ENCODE results near the gene IFITM5. TPM values are rescaled to one million over a fixed set of nuclear protein-coding genes. Genes with fewer than 3 reads are reported as not detected.

IFITM5 gene
- total and polyA plus RNA-seq, 10 donors = not detected

GRCh38 chr11:294780-295179, 4.5 kb downstream of the IFITM5 start:
- Histone ChIP-seq H3K27ac (no peak overlapping the region), H3K9me3 (no peaks in the 10 kb centered on the region), H3K36me3 (peaks cover 0 to 61% (median 29%) of the 10 kb centered on the region in 6 donors), H3K4me1 (peaks cover 2 to 68% (median 25%) of the 10 kb centered on the region in 6 donors), H3K27me3 (replicated peaks in 1 of 7) (peaks cover 0 to 27% (median 7%) of the 10 kb centered on the region in 7 donors), H3K4me3 (no peak overlapping the region)
- peak; percentile 71 for DNase-seq
- 87 to 95% (median 92%) methylated on average over 11 to 16 of the region's 16 CpGs for WGBS, 5 donors
- TF ChIP-seq, protein P1, sequence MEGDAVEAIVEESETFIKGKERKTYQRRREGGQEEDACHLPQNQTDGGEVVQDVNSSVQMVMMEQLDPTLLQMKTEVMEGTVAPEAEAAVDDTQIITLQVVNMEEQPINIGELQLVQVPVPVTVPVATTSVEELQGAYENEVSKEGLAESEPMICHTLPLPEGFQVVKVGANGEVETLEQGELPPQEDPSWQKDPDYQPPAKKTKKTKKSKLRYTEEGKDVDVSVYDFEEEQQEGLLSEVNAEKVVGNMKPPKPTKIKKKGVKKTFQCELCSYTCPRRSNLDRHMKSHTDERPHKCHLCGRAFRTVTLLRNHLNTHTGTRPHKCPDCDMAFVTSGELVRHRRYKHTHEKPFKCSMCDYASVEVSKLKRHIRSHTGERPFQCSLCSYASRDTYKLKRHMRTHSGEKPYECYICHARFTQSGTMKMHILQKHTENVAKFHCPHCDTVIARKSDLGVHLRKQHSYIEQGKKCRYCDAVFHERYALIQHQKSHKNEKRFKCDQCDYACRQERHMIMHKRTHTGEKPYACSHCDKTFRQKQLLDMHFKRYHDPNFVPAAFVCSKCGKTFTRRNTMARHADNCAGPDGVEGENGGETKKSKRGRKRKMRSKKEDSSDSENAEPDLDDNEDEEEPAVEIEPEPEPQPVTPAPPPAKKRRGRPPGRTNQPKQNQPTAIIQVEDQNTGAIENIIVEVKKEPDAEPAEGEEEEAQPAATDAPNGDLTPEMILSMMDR (IDR thresholded peaks at IDR 0.05 in 8 of 11, conservative IDR thresholded peaks at IDR 0.05 in 3 of 11) = no peak
- TF ChIP-seq POLR2AphosphoS5 (IDR thresholded peaks at IDR 0.05) = peak in 1 of 3 donors; percentile 65
- intact Hi-C loops (cut with DNase I; ENCODE audit: low total_unique reads) = no loop called here

GRCh38 chr11:293852-294661, 5.3 kb downstream of the IFITM5 start:
- Histone ChIP-seq H3K27me3 (replicated peaks in 1 of 7) (peaks cover 0 to 20% (median 3%) of the 10 kb centered on the region in 7 donors), H3K4me3 (no peak overlapping the region), H3K36me3 (peaks cover 0 to 61% (median 29%) of the 10 kb centered on the region in 6 donors), H3K27ac (no peak overlapping the region), H3K4me1 (peaks cover 6 to 67% (median 30%) of the 10 kb centered on the region in 6 donors), H3K9me3 (no peaks in the 10 kb centered on the region)
- DNase-seq = peak; percentile 76
- intact Hi-C loops (cut with DNase I; ENCODE audit: low total_unique reads) = no loop called here
- TF ChIP-seq POLR2AphosphoS5 (IDR thresholded peaks at IDR 0.05) = peak in 1 of 3 donors; percentile 47
- TF ChIP-seq, protein P1 (IDR thresholded peaks at IDR 0.05 in 8 of 11, conservative IDR thresholded peaks at IDR 0.05 in 3 of 11) = no peak
- 88 to 90% (median 88%) methylated on average over 19 to 27 of the region's 27 CpGs for WGBS, 5 donors

GRCh38 chr11:293271-293851, 6.0 kb downstream of the IFITM5 start:
- Histone ChIP-seq H3K27me3 (replicated peaks in 1 of 7) (peaks cover 0 to 13% (median 0%) of the 10 kb centered on the region in 7 donors), H3K4me3 (no peak overlapping the region), H3K27ac (no peak overlapping the region), H3K9me3 (no peaks in the 10 kb centered on the region), H3K4me1 (peaks cover 6 to 61% (median 27%) of the 10 kb centered on the region in 6 donors), H3K36me3 (peaks cover 0 to 61% (median 29%) of the 10 kb centered on the region in 6 donors)
- WGBS, 5 donors = 85 to 93% (median 92%) methylated on average over 15 to 18 of the region's 18 CpGs
- intact Hi-C loops (cut with DNase I; ENCODE audit: low total_unique reads) = no loop called here
- TF ChIP-seq POLR2AphosphoS5 (IDR thresholded peaks at IDR 0.05) = no peak
- TF ChIP-seq, protein P1 (IDR thresholded peaks at IDR 0.05 in 8 of 11, conservative IDR thresholded peaks at IDR 0.05 in 3 of 11) = no peak
- TF ChIP-seq POLR2A (IDR thresholded peaks at IDR 0.05) = no peak
- peak; percentile 72 for DNase-seq

All from spleen (tissue), 11 donors.